Endothelial cell of umbilical vein (primary cell): ENCODE results near the gene ACOT2.
"Not testable (repeated sequence)": the region's sequence is repeated elsewhere in the genome, so short reads cannot be mapped to it uniquely, and the experiment has no call there.

Source experiments
- POLR2A ChIP-seq: IDR thresholded peaks from 2 replicates; pipeline ENCODE4 v1.6.1; 2012; ENCODE audit warnings: low read depth, mild to moderate bottlenecking, control low read depth, low read length
- TF ChIP-seq, protein P1 (sequence below), 2 donors: IDR thresholded peaks; 1 replicate in 1 of 2; 2 replicates in 1 of 2; pipeline ENCODE4 v1.5.1; 2011; ENCODE audit warnings: low read length in 2 of 2, mild to moderate bottlenecking in 2 of 2, moderate library complexity in 2 of 2, control low read depth in 1 of 2, inconsistent platforms in 1 of 2, low read depth in 1 of 2; ENCODE audit not compliant: insufficient read depth in 1 of 2; ENCODE audit errors: extremely low read depth in 1 of 2

DNA sequence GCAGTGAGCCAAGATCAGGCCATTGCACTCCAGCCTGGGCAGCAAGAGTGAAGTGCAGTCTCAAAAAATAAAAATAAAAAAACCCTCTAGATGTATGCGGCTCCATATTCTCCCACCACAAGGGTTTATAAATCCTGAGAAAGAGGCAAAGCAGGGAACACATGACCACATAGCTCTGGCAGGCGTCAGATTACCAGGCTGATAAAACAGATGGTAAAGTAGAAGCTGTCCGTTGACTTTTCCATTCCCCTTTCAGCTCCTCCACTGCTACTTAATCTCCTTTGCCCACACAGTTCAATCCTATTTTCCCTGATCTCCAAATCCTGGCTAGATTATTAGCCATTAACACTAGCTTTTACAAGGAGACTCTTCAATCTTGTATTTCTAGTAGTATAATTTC lies 37.0 kb upstream of the ACOT2 start:
- TF ChIP-seq, protein P1, sequence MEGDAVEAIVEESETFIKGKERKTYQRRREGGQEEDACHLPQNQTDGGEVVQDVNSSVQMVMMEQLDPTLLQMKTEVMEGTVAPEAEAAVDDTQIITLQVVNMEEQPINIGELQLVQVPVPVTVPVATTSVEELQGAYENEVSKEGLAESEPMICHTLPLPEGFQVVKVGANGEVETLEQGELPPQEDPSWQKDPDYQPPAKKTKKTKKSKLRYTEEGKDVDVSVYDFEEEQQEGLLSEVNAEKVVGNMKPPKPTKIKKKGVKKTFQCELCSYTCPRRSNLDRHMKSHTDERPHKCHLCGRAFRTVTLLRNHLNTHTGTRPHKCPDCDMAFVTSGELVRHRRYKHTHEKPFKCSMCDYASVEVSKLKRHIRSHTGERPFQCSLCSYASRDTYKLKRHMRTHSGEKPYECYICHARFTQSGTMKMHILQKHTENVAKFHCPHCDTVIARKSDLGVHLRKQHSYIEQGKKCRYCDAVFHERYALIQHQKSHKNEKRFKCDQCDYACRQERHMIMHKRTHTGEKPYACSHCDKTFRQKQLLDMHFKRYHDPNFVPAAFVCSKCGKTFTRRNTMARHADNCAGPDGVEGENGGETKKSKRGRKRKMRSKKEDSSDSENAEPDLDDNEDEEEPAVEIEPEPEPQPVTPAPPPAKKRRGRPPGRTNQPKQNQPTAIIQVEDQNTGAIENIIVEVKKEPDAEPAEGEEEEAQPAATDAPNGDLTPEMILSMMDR (IDR thresholded peaks at IDR 0.05; ENCODE audit: extremely low read depth in 1 of 2, insufficient read depth in 1 of 2, low read depth in 1 of 2, low read length in 2 of 2) = not testable (repeated sequence)
- TF ChIP-seq POLR2A = not testable (repeated sequence)
